ENCODE measurements around the gene ARRB1. TPM values are rescaled to one million over a fixed set of nuclear protein-coding genes. Genes with fewer than 3 reads are reported as not detected.

Gene ARRB1
- polyA plus RNA-seq, 2 of the 4 experiments (the other 2 are of a cell fraction), result 6.8 to 14.3 TPM

- 48% methylated on average over 21 of the region's 47 CpGs for WGBS (ENCODE audit: missing lambda C conversion rate)
- peak overlapping the region; percentile 77 to 93 for H3K27ac ChIP-seq
- TF ChIP-seq RFX5 (IDR thresholded peaks at IDR 0.05) (no peak), USF2 (IDR thresholded peaks at IDR 0.05) (no peak), KDM1A (IDR thresholded peaks at IDR 0.05; ENCODE audit: low read depth) (no peak), HOXA7 (CRISPR knock-in tag; IDR thresholded peaks at IDR 0.05) (no peak), GATA3 (IDR thresholded peaks at IDR 0.05; ENCODE audit: borderline replicate concordance) (no peak), RCOR1 (IDR thresholded peaks at IDR 0.05; ENCODE audit: low read depth, low read length) (no peak), ZFP36 (IDR thresholded peaks at IDR 0.05; ENCODE audit: borderline replicate concordance, partially characterized antibody) (no peak), E2F6 (IDR thresholded peaks at IDR 0.05; ENCODE audit: borderline replicate concordance, low read depth) (0 out of 2 replicates have a peak, but pooled peaks have one; percentile 9)
- TF ChIP-seq, protein P1, sequence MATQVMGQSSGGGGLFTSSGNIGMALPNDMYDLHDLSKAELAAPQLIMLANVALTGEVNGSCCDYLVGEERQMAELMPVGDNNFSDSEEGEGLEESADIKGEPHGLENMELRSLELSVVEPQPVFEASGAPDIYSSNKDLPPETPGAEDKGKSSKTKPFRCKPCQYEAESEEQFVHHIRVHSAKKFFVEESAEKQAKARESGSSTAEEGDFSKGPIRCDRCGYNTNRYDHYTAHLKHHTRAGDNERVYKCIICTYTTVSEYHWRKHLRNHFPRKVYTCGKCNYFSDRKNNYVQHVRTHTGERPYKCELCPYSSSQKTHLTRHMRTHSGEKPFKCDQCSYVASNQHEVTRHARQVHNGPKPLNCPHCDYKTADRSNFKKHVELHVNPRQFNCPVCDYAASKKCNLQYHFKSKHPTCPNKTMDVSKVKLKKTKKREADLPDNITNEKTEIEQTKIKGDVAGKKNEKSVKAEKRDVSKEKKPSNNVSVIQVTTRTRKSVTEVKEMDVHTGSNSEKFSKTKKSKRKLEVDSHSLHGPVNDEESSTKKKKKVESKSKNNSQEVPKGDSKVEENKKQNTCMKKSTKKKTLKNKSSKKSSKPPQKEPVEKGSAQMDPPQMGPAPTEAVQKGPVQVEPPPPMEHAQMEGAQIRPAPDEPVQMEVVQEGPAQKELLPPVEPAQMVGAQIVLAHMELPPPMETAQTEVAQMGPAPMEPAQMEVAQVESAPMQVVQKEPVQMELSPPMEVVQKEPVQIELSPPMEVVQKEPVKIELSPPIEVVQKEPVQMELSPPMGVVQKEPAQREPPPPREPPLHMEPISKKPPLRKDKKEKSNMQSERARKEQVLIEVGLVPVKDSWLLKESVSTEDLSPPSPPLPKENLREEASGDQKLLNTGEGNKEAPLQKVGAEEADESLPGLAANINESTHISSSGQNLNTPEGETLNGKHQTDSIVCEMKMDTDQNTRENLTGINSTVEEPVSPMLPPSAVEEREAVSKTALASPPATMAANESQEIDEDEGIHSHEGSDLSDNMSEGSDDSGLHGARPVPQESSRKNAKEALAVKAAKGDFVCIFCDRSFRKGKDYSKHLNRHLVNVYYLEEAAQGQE (IDR thresholded peaks at IDR 0.05), result 0 out of 2 replicates have a peak, but pooled peaks have one; percentile 7
- H3K4me2 ChIP-seq, result peak overlapping the region; percentile 96
- ChIA-PET CTCF (interaction anchor here (0.6 to 3.4 kb wide), 9 partner anchors 11 to 922 kb away, joined by 3 to 24 read pairs (median 5); no protein-coding TSS in a partner anchor), POLR2A (no interaction called here)
- peak; percentile 31 to 55; a peak in 5 of 6 replicates for ATAC-seq
- DNase-seq (ENCODE audit: low read depth in 1 of 2, low spot score in 1 of 2), result no peak
- H3K4me3 ChIP-seq, result peak overlapping the region; percentile 77
- H3K9me3 ChIP-seq, result no peaks in the 10 kb centered on the region
- peaks cover 48% of the 10 kb centered on the region for H3K4me1 ChIP-seq
- FAIRE-seq, result no peak
Observed at GRCh38 chr11:75350743-75351540, 519 bp downstream of the ARRB1 start.

GRCh38 chr11:75350122-75350742 is 1.2 kb downstream of the ARRB1 start:
- TF ChIP-seq NR3C1 (IDR thresholded peaks at IDR 0.05) (no peak), HOXB5 (CRISPR knock-in tag; IDR thresholded peaks at IDR 0.05) (no peak), FOSL2 (IDR thresholded peaks at IDR 0.05) (no peak), FOSL2 (CRISPR knock-in tag; IDR thresholded peaks at IDR 0.05) (no peak), HDAC2 (IDR thresholded peaks at IDR 0.05) (no peak), RARB (CRISPR knock-in tag; IDR thresholded peaks at IDR 0.05) (no peak), ZSCAN20 (CRISPR knock-in tag; IDR thresholded peaks at IDR 0.05) (no peak), TFCP2L1 (CRISPR knock-in tag; IDR thresholded peaks at IDR 0.05) (no peak), FOXS1 (CRISPR knock-in tag; IDR thresholded peaks at IDR 0.05) (no peak)
- TF ChIP-seq, protein P2, sequence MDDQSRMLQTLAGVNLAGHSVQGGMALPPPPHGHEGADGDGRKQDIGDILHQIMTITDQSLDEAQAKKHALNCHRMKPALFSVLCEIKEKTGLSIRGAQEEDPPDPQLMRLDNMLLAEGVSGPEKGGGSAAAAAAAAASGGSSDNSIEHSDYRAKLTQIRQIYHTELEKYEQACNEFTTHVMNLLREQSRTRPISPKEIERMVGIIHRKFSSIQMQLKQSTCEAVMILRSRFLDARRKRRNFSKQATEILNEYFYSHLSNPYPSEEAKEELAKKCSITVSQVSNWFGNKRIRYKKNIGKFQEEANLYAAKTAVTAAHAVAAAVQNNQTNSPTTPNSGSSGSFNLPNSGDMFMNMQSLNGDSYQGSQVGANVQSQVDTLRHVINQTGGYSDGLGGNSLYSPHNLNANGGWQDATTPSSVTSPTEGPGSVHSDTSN (IDR thresholded peaks at IDR 0.05), result no peak
- POLR2A ChIA-PET, result no interaction called here
- FAIRE-seq (no peak), ATAC-seq (no peak), DNase-seq (ENCODE audit: low read depth in 1 of 2, low spot score in 1 of 2) (no peak)
- peak overlapping the region; percentile 77; the same call in 2 of the 3 replicates for H3K4me3 ChIP-seq
- H3K9me3 ChIP-seq, result no peaks in the 10 kb centered on the region
- peak overlapping the region; percentile 77 to 93; a peak in 2 of 6 replicates for H3K27ac ChIP-seq
- WGBS (ENCODE audit: missing lambda C conversion rate), result 83% methylated on average over 9 of the region's 9 CpGs
- peaks cover 46% of the 10 kb centered on the region for H3K4me1 ChIP-seq
- CTCF ChIA-PET, result interaction anchor here (0.6 to 3.4 kb wide), 8 partner anchors 22 to 921 kb away, joined by 3 to 24 read pairs (median 4); no protein-coding TSS in a partner anchor
- H3K4me2 ChIP-seq, result peak overlapping the region; percentile 96

Measured in A549 (cell line).